ENCODE results near the gene CHCHD6.

Gene CHCHD6

DNA sequence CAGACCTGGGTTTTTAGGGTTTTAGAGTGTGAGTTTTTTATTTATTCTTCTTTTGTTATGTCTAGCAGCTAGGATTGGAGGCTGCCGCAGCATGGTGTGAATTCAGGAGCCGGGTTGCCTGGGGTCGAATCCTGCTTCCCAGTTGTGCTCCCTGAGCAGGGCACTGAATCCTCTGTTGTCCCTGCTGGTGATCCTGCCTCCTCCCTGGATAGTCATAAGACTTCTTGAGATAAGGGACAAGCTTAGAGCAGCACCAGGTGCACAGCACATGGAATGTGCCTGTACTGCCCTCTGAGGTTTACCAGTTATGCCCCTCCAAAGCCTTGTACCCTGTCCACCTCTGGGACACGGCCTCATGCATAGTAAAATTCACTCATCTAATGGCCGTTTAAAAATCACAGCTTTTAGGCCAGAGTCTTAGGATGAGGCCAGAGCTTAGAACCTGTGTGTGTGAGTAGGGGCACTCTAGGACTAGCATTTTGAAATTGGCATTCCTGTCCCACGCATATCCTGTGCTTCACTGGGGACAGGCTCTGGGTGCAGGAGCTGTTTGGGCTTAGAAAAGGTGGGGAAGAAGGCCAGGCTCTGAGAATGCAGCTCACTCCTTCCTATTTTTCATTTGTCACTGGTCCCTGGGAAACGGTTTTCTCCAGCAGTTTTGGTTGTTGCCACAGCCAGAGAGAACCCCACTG, 47.7 kb downstream of the CHCHD6 start:
- H3K27ac ChIP-seq = no peak overlapping the region
- no peak for TF ChIP-seq CTCF (conservative IDR thresholded peaks at IDR 0.05)

GRCh38 chr3:126752303-126753190, 48.5 kb downstream of the CHCHD6 start:
- peak; percentile 91 for TF ChIP-seq CTCF (conservative IDR thresholded peaks at IDR 0.05)
- H3K27ac ChIP-seq = no peak overlapping the region

DNA sequence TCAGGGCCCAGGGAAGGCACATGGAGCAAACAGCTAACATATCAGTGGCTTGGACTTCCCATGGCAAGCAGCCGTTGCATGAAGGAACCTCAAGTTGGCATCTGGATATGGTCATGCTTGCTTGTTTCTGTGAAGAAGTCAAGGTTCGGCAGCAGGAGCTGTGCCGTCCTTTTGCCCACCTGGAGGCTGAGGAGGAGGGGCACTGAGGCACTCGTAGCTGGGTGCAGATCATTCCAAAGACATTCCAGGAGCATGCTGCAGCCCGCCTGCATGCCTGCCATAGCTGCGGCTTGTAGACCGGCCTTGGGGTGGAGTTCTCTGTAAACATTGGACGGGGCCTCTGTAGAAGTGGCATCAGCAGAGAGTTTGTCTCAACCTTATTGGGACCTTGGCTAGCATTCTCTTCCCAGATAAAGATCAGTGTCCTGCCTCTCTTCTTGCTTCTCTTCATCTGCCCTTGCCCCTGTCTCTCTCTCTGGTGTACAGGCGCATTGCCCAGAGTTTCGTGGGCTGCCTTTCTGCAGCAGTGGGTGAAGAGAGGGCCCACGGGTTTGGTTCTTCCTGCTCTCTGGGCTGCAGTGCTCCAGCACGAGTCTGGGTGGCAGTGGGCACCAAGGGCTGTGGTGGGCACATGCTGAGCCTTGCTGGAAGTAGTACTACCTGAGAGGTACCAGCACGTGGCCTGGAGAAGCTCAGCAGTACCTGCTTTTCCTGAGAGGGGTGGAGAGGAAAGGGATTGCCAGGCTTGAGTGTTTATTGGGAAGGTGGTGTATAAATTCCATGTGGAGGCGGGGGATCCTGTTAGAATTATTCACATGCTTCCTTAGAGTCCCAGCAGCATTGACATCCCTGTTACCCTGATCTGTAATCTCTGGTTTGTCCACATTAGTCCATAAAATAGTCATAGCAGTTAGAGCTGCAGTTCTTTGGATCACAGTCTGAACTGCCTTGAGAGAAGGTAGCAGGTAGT, 49.4 kb downstream of the CHCHD6 start:
- TF ChIP-seq CTCF (conservative IDR thresholded peaks at IDR 0.05) = no peak
- no peak overlapping the region for H3K27ac ChIP-seq

DNA sequence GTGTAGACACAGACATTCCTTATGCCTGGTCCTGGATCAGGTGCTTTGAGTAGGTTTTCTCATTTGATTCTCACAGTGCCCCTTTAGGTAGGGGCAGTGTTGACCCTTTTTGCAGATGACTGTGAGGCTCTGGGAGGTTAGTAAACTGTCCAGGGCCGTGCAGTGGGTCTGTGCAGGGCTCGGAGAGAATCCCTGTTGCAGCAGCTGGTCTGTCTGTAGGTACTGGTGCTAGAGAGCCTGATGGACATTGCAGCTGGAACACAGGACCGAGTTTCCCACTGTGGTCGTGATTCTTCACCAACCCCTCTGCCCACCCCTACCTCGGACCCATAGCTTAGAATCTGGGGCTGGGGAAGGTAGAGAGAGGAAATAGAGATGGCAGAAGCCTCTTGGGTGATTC, 51.8 kb downstream of the CHCHD6 start:
- H3K27ac ChIP-seq = no peak overlapping the region
- no peak for TF ChIP-seq CTCF (conservative IDR thresholded peaks at IDR 0.05)

- no peak overlapping the region for H3K27ac ChIP-seq
- no peak for TF ChIP-seq CTCF (conservative IDR thresholded peaks at IDR 0.05)
These were observed 54.0 kb downstream of the CHCHD6 start for GRCh38 chr3:126758026-126758425.

- TF ChIP-seq CTCF (conservative IDR thresholded peaks at IDR 0.05) = no peak
- H3K27ac ChIP-seq = no peak overlapping the region
These were observed 54.8 kb downstream of the CHCHD6 start for GRCh38 chr3:126758882-126759281.
